Left cardiac atrium (tissue), 4 donors: ENCODE results near the gene CRYGN. TPM values are rescaled to one million over a fixed set of nuclear protein-coding genes. Genes with fewer than 3 reads are reported as not detected.

Source experiments
- ATAC-seq, 2 donors: fragments of 200-7000 bp; cut with Tn5 transposase; one replicate each; pipeline ENCODE4 v1.9.1; 2020; ENCODE audit warnings: mild to moderate bottlenecking in 2 of 2, moderate library complexity in 2 of 2
- DNase-seq: peaks from one replicate; pipeline ENCODE4 v3.0.0-alpha.2; 2020
- intact Hi-C, 2 donors: fragments of 100-400 bp; cut with DNase I; formaldehyde crosslinking; loops; one replicate each; pipeline versions ENCODE4 v1.14.1 to v1.15.1; 2022 to 2023
- total RNA-seq, 2 donors: library from RNA; stranded (reverse); fragmentation: NEBNext Ultra II Directional; extraction: Animal tissue kit (Norgen Biotek cat#: 25700); gene quantifications; one replicate each; pipeline ENCODE4 v1.2.1, GENCODE V29; 2021
- donor health status: DM: no; HTN: yes; CAD: no.
- donor health status: DM: no; HTN: yes; CAD: no; lungs with severe emphysema.
- donor health status: DM: yes; HTN: yes; CAD: no.
- donor health status: Dilated cardiomyopathy.

Gene CRYGN
- total RNA-seq, 2 donors from 2014 or later = 0.24 to 0.53 TPM

DNA sequence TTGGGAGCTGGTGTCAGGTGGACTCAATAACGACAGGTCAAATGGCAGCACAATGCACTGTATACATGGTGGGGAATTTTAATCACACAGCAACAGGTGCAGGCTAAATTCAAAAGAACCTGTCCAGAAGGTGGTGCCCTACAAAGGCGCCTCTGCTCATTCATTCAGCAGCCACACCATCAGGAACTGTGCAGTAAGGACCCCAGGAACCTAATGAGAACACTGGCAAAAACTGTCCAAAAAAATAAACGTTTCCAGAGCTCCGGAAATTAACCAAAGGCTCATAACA lies 21.9 kb upstream of the CRYGN start:
- intact Hi-C loops = loop anchor here (2.0 to 10.0 kb wide), 3 partner anchors 57 to 293 kb away; partner anchors contain the start of gene RHEB (in 1 of the 2)
- no peak for ATAC-seq
- no peak for DNase-seq

DNA sequence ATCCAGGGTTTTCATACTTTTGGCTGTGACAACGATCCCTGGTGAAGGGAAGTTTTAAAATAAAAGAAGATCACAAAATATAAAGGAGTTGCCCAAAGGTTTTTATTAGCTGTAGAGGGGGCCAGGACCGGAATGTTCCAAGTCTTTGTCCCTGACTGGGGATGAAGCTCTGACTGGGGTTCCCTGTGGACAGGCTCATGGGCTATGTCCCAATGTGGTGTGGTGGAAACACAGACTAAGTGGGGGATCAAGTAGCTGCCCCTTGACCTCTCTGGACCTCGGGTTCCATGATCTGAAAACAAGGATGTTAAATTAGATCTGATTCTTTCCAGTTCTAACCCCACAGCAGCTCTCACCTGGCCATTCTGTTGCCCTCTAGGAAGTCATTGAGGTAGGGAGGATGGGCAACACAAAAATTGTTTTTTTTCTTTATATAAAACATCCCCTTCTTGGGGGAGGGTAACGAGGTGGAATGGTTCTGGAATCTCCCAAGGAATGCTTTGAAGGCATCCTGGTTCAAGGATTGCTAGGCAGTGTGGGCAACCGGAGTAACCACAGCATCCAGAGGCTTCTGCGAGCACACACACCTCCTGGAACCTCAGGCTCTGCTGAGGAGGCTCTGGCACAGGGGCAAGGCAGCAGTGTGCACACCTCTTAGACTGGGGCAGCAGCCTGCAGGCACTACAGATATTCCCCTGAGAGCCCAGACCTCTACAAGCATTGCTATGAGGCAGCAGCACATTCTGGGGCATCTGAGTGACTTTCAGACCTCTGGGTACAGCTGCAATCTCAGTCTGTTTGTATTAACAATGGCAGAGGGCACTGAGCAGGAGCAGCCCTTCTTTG lies 21.4 kb upstream of the CRYGN start:
- intact Hi-C loops = loop anchor here (2.0 to 10.0 kb wide), 3 partner anchors 57 to 293 kb away; partner anchors contain the start of gene RHEB (in 1 of the 2)
- ATAC-seq (no peak), DNase-seq (no peak)

DNA sequence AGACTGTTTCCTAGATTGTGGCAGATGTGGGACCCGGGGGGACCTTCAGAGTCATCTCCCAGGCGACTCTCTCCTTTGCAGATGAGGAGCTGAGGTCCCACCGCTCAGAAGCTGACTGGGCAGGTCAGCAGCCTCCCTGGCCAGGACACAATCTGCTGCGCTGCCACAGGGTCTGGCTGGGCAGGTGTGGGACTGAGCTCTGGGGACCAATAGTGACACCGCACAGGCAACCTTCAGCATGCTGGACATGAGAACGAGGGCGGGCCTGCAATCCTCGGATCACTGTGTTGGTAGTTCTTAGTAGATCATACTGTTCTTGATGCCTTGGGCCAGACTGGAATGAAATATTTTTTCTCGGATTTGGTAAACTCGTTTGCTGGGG lies 20.5 kb upstream of the CRYGN start:
- intact Hi-C loops = loop anchor here (2.0 to 10.0 kb wide), 3 partner anchors 58 to 294 kb away; partner anchors contain the start of gene RHEB (in 1 of the 2)
- peak; percentile 19 to 53 for ATAC-seq
- DNase-seq = no peak

DNA sequence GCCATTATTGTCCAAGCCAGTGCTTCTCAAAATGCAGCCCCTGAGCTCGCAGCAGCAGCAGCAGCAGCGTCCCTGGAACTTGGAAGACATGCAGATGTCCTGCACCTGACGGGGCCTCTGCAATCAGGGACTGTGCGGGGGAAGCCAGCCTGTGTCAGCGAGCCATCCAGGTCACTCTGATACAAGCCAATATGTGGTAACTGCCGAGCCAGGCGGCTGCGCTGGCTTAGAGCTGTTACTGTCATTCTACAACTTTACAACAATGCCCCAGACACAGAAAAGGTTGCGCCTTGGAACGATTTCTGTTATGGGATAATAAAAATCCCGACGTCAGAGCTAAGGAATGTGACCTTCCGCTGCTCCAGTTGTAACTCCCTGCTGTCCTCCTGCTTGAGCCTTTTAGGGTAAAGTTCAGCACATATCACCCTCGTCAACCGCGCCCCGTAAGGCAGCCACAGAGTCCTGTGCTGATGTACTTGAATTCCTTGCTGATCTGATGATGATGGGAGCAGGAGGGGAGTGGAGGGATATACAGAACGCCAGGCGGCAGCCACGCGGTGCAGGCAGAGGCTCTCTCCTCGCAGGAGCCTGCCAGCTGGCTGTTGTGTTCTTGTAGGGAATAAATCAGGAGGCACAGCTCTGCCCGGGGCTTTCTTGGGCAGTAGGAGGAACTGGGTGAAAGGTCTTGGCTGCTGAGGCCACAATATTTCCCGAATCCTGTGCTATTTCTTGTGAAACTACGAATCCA lies 20.0 kb upstream of the CRYGN start:
- ATAC-seq (peak; percentile 84 to 91), DNase-seq (peak; percentile 86)
- intact Hi-C loops = loop anchor here (2.0 to 10.0 kb wide), 3 partner anchors 59 to 295 kb away; partner anchors contain the start of gene RHEB (in 1 of the 2)

DNA sequence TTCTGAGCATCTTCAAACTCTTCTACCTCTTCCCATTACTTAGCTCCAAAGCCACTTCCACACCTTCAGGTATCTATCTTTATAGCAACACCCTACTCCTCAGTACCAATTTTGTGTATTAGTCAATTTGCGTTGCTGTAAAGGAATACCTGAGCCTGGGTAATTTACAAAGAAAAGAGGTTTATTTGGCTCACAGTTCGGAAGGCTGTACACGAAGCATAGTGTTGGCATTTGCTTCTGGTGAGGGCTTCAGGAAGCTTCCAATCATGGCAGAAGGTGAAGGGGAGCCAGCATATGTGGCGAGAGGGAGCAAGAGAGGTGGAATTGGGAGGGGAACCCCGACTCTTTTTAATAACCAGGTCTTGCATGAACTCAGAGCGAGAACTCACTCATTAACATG lies 17.6 kb upstream of the CRYGN start:
- DNase-seq (no peak), ATAC-seq (no peak)
- intact Hi-C loops = no loop called here

DNA sequence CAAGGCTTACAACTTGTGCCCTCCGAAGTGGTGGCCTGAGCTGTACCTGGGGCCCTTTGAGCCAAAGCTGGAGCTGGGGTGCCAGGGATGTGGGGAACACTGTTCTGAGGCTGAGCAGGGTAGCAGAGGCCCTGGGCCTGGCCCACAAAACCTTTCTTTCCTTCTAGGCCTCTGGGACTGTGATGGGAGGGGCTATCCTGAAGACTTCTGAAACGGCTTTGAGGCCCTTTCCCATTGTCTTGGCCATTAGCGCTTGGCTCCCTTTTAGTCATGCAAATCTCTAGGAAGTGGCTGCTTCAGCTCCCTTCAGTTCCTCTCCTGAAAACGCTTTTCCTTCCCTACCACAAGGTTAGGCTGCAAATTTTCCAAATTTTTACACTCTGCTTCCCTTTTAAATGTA lies 16.8 kb upstream of the CRYGN start:
- intact Hi-C loops = no loop called here
- ATAC-seq (no peak), DNase-seq (no peak)

DNA sequence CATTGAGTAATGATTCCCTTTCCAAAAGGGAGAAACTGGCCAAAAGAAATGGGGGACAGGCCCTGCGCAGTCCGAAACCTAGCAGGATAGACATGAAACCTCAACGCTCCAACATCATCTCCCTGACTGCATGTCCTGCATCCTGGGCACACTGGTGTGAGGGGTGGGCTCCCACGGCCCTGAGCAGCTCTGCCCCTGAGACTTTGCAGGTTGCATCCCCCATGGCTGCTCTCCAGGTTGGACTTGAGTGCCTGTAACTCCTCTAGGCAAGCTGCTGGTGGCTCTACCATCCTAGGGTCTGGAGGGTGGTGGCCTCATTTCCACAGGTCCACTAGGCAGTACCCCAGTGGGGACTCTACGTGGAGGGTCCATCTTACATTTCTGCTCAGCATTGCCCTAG lies 16.3 kb upstream of the CRYGN start:
- no peak for ATAC-seq

DNA sequence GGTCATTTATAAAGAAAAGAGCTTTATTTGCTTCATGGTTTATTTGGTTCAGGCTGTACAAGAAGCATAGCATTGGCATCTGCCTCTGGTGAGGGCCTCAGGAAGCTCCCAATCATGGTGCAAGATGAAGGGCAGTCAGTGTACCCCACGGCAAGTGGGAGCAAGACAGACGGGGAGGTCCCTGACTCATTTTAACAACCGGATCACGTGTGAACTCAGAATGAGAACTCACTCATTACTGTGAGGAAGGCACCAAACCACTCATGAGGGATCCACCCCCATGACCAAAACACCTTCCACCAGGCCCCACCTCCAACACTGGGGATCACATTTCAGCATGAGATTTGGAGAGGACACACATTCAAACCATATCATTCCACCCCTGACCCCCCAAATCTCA lies 15.7 kb upstream of the CRYGN start:
- no peak for DNase-seq
- ATAC-seq = no peak
- intact Hi-C loops = no loop called here

More for the DNA sequence above, 16.3 kb upstream of the CRYGN start:
- DNase-seq = no peak
- intact Hi-C loops = no loop called here

DNA sequence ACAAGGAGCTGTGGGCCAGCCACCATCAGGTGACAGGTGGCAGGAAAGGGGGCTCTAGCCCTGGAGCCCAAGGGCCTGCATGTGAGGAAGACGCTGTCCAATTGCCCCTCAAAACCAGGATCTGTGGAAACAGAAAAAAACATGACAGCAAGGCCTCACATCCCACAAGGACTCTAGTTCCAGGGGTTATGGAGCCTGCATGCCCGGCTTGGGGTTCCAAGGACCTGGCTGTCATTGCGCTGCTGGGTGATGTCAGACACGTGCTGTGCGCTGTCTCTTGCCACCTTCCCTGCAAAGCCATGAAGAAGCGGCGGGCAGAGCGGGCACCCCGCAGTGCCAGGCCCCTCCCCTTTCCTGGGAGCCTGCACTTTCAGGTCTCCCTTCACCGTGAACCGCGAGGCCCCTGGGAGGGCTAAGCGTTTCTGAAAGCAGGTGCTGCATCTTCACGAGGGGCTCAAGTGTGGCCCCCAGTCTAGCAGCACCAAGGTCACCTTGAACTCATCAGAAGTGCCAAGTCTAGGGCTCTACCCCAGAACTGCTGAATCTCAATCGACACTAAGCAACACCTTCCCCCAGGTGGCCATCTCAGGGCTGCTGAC lies 15.1 kb upstream of the CRYGN start:
- intact Hi-C loops = no loop called here
- ATAC-seq (no peak), DNase-seq (no peak)

DNA sequence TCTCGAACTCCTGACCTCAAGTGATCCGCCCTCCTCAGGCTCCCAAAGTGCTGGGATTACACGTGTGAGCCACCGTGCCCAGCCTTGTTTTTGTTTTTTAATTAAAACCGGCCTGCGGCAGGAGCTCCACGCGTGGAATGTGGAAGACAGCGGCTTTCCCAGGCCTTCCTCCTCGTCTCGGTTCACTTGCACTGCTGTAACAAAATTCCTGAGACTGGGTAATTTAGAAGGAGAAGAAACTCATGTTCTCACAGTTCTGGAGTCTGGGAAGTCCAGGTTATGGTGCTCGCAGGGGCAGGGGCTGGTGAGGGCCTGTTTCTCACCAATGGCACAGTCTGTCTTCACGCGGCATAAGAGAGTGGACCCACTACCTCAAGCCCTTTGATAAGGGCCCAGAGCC lies 14.4 kb upstream of the CRYGN start:
- no peak for ATAC-seq
- peak; percentile 4 for DNase-seq
- intact Hi-C loops = no loop called here

DNA sequence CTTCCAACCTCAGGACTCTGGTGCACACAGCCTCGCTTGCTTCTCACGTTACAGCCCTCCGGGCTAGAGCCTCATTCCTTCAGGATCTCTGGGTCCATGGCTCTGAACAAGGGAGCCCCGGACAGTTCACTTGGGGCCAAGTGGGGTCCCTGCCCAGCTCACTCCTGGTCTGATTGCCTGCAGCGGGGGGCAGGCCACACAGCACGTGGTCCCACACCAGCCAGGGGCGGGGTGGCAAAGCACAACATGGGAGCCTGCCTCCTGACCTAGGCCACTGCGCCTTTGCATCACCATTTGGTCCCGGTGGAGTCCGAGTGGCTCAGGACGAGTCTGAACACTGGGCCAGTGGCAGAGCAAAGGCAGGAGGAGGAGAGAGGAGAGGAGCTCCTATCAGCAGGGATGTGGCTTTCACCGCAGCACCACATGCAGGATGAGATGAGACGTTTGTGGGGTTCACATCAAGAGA lies 13.4 kb upstream of the CRYGN start:
- intact Hi-C loops = no loop called here
- DNase-seq (peak; percentile 15), ATAC-seq (no peak)

DNA sequence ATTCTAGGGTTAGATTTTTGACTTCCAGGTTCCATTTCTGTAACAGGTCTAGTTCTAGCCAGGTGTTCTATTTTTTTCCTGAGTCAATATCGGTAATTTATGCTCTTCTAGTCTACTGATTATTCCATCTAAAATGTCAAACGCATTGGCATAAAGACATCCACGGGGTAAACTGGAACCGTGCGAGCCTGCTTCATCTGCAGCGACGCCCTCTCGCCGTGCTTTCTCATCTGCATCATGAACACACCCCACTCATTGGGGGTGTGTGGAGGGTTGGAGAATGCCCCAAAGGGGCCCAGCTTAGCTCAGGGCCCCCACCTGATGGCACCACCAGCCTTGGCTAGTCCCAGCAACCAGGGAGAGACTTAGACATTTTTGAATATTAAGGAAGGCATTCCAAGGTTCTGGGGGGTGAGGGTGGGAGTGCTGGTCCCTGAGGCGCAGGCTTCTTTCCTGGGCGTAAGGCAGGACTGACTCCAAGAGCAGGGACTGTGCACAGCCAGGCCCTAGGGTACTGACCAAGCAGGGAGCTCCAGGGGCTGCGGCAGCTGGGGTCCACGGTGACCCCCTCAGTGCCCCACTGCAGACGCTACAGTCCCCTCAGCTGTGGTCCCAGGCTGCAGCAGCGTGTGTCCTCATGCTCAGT lies 12.9 kb upstream of the CRYGN start:
- no peak for ATAC-seq
- DNase-seq = no peak
- intact Hi-C loops = no loop called here

DNA sequence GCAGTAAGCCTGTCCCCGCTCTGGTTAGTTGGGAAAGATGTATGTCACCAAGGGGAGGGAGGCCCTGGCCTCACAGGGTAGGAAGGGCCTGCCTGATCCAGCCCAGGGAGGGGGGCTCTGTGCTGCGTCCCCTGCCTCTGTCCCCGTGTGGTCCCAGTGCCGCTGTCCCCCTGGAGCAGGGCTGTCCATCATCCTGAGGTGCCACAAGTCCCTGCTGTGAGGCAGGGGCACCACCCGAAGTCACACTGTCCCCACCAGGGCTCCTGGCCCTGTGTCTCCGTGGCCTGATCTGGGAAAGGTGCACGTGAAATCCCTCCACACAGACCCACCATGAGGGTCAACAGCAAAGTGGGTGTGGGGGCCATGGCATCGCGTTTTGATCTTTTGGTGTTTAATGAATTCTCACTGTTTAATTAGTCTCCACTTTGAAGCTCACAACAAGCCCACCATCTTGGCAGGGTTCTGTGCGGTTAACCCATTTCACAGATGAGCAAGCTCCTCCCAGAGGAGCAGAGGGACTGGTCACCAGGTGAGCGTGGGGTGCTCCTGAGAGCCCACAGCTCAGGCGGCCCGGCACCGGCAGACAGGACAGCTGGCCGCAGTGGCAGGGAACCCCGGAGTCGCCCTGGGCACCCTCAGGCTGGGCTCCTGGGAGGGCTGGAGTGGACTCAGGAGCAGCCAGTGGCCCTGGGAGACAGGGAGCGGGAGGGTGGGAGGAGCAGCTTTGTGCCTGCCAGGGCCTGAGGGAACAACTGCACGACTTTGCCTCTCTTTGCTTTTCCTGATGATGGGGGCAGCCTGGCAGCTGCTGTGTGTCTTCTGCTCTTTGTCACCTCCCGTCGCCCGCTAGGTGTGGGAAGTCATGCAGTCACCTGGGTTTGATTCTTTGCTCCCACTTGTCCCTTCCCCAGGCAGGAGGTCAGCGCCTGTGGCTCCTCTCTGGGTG lies 12.0 kb upstream of the CRYGN start:
- peak; percentile 12 for DNase-seq
- no peak for ATAC-seq
- intact Hi-C loops = no loop called here

DNA sequence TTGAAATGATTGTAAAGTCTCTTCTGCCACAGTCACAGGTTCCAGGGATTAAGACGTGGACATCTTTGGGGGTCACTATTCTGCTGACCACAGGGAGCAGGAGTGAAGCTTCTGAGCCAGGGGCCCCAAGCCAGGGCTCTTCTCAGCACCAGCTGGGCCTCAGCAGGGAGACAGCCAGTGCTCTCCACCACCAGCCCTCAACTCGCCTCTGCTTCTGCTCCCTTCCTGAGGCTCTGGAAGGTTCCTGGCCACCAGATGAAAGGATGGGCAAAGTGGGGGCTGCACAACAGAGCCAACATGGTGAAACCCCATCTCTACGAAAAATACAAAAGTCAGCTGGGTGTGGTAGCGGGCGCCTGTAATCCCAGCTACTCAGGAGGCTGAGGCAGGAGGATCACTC lies 11.2 kb upstream of the CRYGN start:
- DNase-seq (no peak), ATAC-seq (no peak)
- intact Hi-C loops = no loop called here

DNA sequence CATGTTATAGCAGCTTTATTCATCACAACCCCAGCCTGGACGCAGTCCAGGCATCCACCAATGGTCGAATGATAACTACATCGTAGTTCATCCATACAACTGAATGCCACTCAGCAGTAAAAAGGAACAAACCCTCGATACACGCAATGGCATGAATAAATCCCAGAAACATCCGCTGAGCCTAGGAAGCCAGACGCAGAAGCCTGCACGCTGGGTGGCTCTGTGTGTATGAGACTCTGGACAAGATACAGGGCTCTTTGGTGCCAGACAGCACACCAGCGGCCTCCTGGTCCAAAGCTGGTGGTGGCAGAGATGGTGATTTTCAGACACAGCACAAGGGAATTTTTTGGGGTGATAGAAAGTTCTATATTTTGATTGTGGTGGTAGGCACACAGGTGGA lies 10.0 kb upstream of the CRYGN start:
- ATAC-seq (no peak), DNase-seq (no peak)
- intact Hi-C loops = loop anchor here in 1 of 2 donors (5.0 kb wide), 1 partner anchor 78 kb away; no protein-coding TSS in a partner anchor

DNA sequence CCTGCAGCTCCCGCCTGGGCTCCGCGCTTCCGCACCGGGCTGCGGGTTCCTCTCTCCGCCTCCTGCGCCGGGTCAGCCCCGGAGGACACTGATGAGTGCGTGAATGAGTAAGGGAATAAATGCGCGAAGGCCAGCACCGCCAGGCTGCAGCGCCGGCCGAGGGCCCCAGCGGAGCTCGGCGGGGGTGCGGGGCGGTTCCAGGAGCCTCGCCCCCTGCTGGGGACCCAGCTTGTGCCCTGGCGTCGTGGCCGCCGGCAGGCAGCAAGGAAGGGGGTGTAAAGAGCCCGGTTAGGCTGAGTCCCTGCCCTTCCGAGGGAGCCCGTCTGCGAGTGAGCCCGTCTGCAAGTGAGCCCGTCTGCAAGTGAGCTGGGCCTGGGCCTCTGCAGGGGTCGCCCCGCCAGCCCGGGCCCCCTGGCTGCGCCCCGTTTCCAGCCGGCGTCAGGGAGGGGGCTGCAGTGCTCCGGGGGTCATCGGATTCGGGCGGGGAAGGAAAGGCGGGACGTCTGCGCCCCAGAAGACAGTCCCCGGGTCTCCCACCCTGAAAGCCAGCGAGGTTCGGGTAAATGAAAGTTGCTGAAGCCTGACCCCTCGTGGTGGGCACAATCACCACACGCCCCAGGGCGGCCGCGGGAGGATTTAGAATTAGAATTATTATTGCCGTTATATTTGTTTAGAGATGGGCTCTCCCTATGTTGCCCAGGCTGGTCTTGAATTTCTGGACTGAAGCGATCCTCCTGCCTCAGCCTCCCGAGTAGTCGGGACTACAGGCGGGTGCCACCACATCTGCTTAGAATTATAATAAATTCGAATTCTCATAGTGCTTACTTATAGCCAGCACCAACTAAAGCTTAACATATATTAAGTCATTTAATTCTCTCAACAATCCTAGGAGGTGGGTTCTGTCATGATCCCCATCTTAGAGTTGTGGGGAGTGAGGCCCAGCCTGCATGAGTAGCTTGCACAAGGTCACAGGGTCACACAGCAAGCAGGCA lies 8.6 kb upstream of the CRYGN start:
- intact Hi-C loops = loop anchor here (1.0 to 5.0 kb wide), 2 partner anchors 76 to 80 kb away; no protein-coding TSS in a partner anchor
- DNase-seq = peak; percentile 74
- ATAC-seq = peak; percentile 90 to 93

DNA sequence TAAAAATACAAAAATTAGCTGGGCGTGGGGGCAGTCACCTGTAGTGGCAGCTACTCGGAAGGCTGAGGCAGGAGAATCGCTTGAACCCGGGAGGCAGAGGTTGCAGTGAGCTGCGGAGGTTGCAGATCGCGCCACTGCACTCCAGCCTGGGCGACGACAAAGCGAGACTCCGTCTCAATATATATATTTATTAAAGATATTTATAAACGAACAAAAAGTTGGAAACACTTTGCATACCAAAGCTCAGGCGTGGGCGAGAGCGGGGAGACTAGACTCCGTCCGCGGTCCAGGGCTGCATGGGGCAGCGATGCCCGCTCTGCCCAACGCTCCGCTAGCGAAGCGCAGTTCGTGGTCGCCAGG lies 7.9 kb upstream of the CRYGN start:
- no peak for ATAC-seq
- intact Hi-C loops = loop anchor here (1.0 to 5.0 kb wide), 2 partner anchors 76 to 80 kb away; no protein-coding TSS in a partner anchor

More for the DNA sequence above, 7.9 kb upstream of the CRYGN start:
- DNase-seq = no peak
